ENCODE data around the gene MKX.

- TF ChIP-seq CTCF (conservative IDR thresholded peaks at IDR 0.05; ENCODE audit: low read length) (no peak), EZH2phosphoT487 (IDR thresholded peaks at IDR 0.05; ENCODE audit: borderline replicate concordance) (no peak)
Measured at GRCh38 chr10:27698961-27699360, 46.7 kb downstream of the MKX start.
